H9 (cell line): ENCODE results near the gene ODAD3. TPM values are rescaled to one million over a fixed set of nuclear protein-coding genes. Genes with fewer than 3 reads are reported as not detected.
A peak's percentile ranks its signal among the peaks of the same experiment; 100 is the strongest.

Experiments
- DNase-seq: peaks from one replicate; pipeline ENCODE4 v3.0.0-alpha.2; 2017
- H2AFZ ChIP-seq: one replicate; pipeline ENCODE4 v1.6.1; 2013; ENCODE audit warnings: mild to moderate bottlenecking, low read length, control low read depth, moderate library complexity
- H2AK5ac ChIP-seq: 2 replicates; pipeline ENCODE4 v1.6.1; 2013; ENCODE audit warnings: low read length, control low read depth, mixed read lengths; ENCODE audit not compliant: insufficient read length
- H2BK120ac ChIP-seq: one replicate; pipeline ENCODE4 v1.6.1; 2013; ENCODE audit warnings: low read depth, mild to moderate bottlenecking, low read length, control low read depth, inconsistent platforms; ENCODE audit not compliant: poor library complexity, severe bottlenecking
- H2BK12ac ChIP-seq: 2 replicates; pipeline ENCODE4 v1.6.1; 2013; ENCODE audit warnings: low read length, control low read depth, mixed read lengths, low read depth; ENCODE audit not compliant: insufficient read length
- H2BK15ac ChIP-seq: 2 replicates; pipeline ENCODE4 v1.6.1; 2013; ENCODE audit warnings: low read depth, low read length, control low read depth
- H2BK20ac ChIP-seq: one replicate; pipeline ENCODE4 v1.6.1; 2013; ENCODE audit warnings: low read depth, mild to moderate bottlenecking, low read length, control low read depth, inconsistent platforms; ENCODE audit not compliant: poor library complexity, severe bottlenecking
- H2BK5ac ChIP-seq: 2 replicates; pipeline ENCODE4 v1.6.1; 2013; ENCODE audit warnings: low read length, control low read depth, mixed read lengths; ENCODE audit not compliant: insufficient read length
- H3K14ac ChIP-seq: 2 replicates; pipeline ENCODE4 v1.6.1; 2013; ENCODE audit warnings: low read length, control low read depth; ENCODE audit not compliant: insufficient read depth
- H3K18ac ChIP-seq: 2 replicates; pipeline ENCODE4 v1.6.1; 2013; ENCODE audit warnings: low read depth, mild to moderate bottlenecking, mixed read lengths, low read length, control low read depth; ENCODE audit not compliant: insufficient read length
- H3K23ac ChIP-seq: 2 replicates; pipeline ENCODE4 v1.6.1; 2013; ENCODE audit warnings: low read length, control low read depth, mixed read lengths, low read depth; ENCODE audit not compliant: insufficient read length
- H3K23me2 ChIP-seq: 2 replicates; pipeline ENCODE4 v1.6.1; 2013; ENCODE audit warnings: low read depth, mild to moderate bottlenecking, mixed read lengths, low read length, control low read depth; ENCODE audit not compliant: insufficient read length, poor library complexity, severe bottlenecking
- H3K27ac ChIP-seq: 2 replicates; pipeline ENCODE4 v1.5.1; 2013; ENCODE audit warnings: low read length, control low read depth, mixed read lengths, low read depth; ENCODE audit not compliant: insufficient read length
- H3K27me3 ChIP-seq: 2 replicates; pipeline ENCODE4 v1.6.1; 2013; ENCODE audit warnings: low read length, control low read depth, inconsistent platforms; ENCODE audit not compliant: insufficient read depth
- H3K4ac ChIP-seq: 2 replicates; pipeline ENCODE4 v1.6.1; 2013; ENCODE audit warnings: low read depth, mild to moderate bottlenecking, control low read depth, inconsistent platforms, low read length, moderate library complexity
- H3K4me1 ChIP-seq: 2 replicates; pipeline ENCODE4 v1.6.1; 2013; ENCODE audit warnings: low read length, control low read depth, inconsistent platforms; ENCODE audit not compliant: insufficient read depth
- H3K4me2 ChIP-seq: 2 replicates; pipeline ENCODE4 v1.6.1; 2013; ENCODE audit warnings: low read length, control low read depth, mixed read lengths; ENCODE audit not compliant: insufficient read length, insufficient read depth
- H3K56ac ChIP-seq: 2 replicates; pipeline ENCODE4 v1.6.1; 2013; ENCODE audit warnings: low read depth, mild to moderate bottlenecking, mixed read lengths, low read length, control low read depth; ENCODE audit not compliant: insufficient read length
- H3K79me1 ChIP-seq: 2 replicates; pipeline ENCODE4 v1.6.1; 2013; ENCODE audit warnings: low read depth, mild to moderate bottlenecking, moderate library complexity, low read length, control low read depth, inconsistent platforms; ENCODE audit not compliant: insufficient read depth, poor library complexity, severe bottlenecking
- H3K79me2 ChIP-seq: 2 replicates; pipeline ENCODE4 v1.6.1; 2013; ENCODE audit warnings: low read length, control low read depth, inconsistent platforms; ENCODE audit not compliant: insufficient read depth
- H3K9ac ChIP-seq: 2 replicates; pipeline ENCODE4 v1.6.1; 2013; ENCODE audit warnings: low read length, control low read depth, mixed read lengths; ENCODE audit not compliant: insufficient read length; ENCODE audit errors: extremely low read depth
- H3K9me3 ChIP-seq: one replicate; pipeline ENCODE4 v1.6.1; 2013; ENCODE audit warnings: low read depth, low read length, inconsistent platforms; ENCODE audit not compliant: control insufficient read depth
- H3T11ph ChIP-seq: one replicate; pipeline ENCODE4 v1.6.1; 2013; ENCODE audit warnings: mild to moderate bottlenecking, low read length, control low read depth, inconsistent platforms
- H4K20me1 ChIP-seq: one replicate; pipeline ENCODE4 v1.6.1; 2013; ENCODE audit not compliant: control insufficient read depth, insufficient read length, insufficient read depth
- H4K5ac ChIP-seq: 2 replicates; pipeline ENCODE4 v1.6.1; 2013; ENCODE audit warnings: low read depth, mild to moderate bottlenecking, mixed read lengths, low read length, control low read depth; ENCODE audit not compliant: insufficient read length
- H4K8ac ChIP-seq: replicated peaks from 2 replicates; pipeline ENCODE4 v1.6.1; 2013; ENCODE audit warnings: low read length, control low read depth, mixed read lengths, low read depth; ENCODE audit not compliant: insufficient read length
- H4K91ac ChIP-seq: 2 replicates; pipeline ENCODE4 v1.6.1; 2013; ENCODE audit warnings: low read depth, mild to moderate bottlenecking, moderate library complexity, mixed read lengths, low read length, control low read depth; ENCODE audit not compliant: insufficient read length
- H3K27ac Mint-ChIP-seq, 3 experiments: 2 replicates in 2 of 3; 3 replicates in 1 of 3; pipeline ENCODE4 v1.8.0; 2020 to 2021; ENCODE audit warnings: mixed read lengths in 3 of 3, mild to moderate bottlenecking in 1 of 3, moderate library complexity in 1 of 3
- H3K27me3 Mint-ChIP-seq: 2 replicates; pipeline ENCODE4 v1.8.0; 2021; ENCODE audit warnings: low read depth, mild to moderate bottlenecking, moderate library complexity, mixed read lengths
- H3K36me3 Mint-ChIP-seq, 3 experiments: 2 replicates in 2 of 3; 3 replicates in 1 of 3; pipeline ENCODE4 v1.8.0; 2020 to 2021; ENCODE audit warnings: low read depth in 3 of 3, mixed read lengths in 3 of 3; ENCODE audit not compliant: insufficient read depth in 1 of 3
- H3K4me1 Mint-ChIP-seq, 2 experiments: 2 replicates each; pipeline ENCODE4 v1.8.0; 2020; ENCODE audit warnings: mixed read lengths in 2 of 2
- H3K4me3 Mint-ChIP-seq, 2 experiments: 2 replicates in 1 of 2; 3 replicates in 1 of 2; pipeline ENCODE4 v1.8.0; 2020 to 2021; ENCODE audit warnings: mild to moderate bottlenecking in 2 of 2, mixed read lengths in 2 of 2, moderate library complexity in 1 of 2
- H3K9me3 Mint-ChIP-seq, 2 experiments: 2 replicates in 1 of 2; 3 replicates in 1 of 2; pipeline ENCODE4 v1.8.0; 2020; ENCODE audit warnings: mild to moderate bottlenecking in 2 of 2, mixed read lengths in 2 of 2, moderate library complexity in 1 of 2
- CTCF ChIP-seq: fragments of 200-600 bp; sonication (generic); conservative IDR thresholded peaks from 3 replicates; pipeline ENCODE4 v1.8.0; 2021; ENCODE audit warnings: antibody characterized with exemption, mild to moderate bottlenecking
- WGBS: extraction: QIAGEN DNeasy Blood & Tissue Kit; methylation state at CpG from one replicate; pipeline ENCODE4 v1.1.7; 2013; ENCODE audit warnings: missing lambda C conversion rate, low lambda C conversion rate, mixed read lengths; ENCODE audit not compliant: insufficient read length; ENCODE audit errors: extremely low coverage; 5-methylcytosine and 5-hydroxymethylcytosine counted together
- total RNA-seq: library from RNA; stranded (reverse); gene quantifications from 2 replicates; pipeline ENCODE4 v1.2.1, GENCODE V29; 2021

ODAD3 gene
- total RNA-seq, 1 experiment from 2014 or later: 2.5 TPM

- no peak overlapping the region for H4K91ac ChIP-seq
- no peak overlapping the region for H3K18ac ChIP-seq
- no peak overlapping the region for H3K4ac ChIP-seq
- H2BK12ac ChIP-seq: no peak overlapping the region
- no peak overlapping the region for H2AFZ ChIP-seq
- Mint-ChIP-seq H3K4me3 (no peak overlapping the region), H3K27me3 (no peaks in the 10 kb centered on the region), H3K36me3 (peaks cover 17 to 68% (median 65%) of the 10 kb centered on the region in 3 experiments; a peak in 6 of 7 replicates), H3K9me3 (no peaks in the 10 kb centered on the region), H3K4me1 (peaks cover 0 to 8% of the 10 kb centered on the region in 2 experiments; a peak in 3 of 4 replicates), H3K27ac (no peak overlapping the region)
- no peak overlapping the region for H4K5ac ChIP-seq
- H4K20me1 ChIP-seq: no peaks in the 10 kb centered on the region
- no peak overlapping the region for H3K9ac ChIP-seq
- no peak for TF ChIP-seq CTCF
- H3K4me1 ChIP-seq: no peaks in the 10 kb centered on the region
- H3K27ac ChIP-seq: no peak overlapping the region
- no peak overlapping the region for H2BK120ac ChIP-seq
- WGBS: no CpG with 5 or more reads among the region's 14 CpGs
- H4K8ac ChIP-seq: no peak overlapping the region
- peak; percentile 33 for DNase-seq
- no peaks in the 10 kb centered on the region for H3K27me3 ChIP-seq
- no peaks in the 10 kb centered on the region for H3K23me2 ChIP-seq
- H2AK5ac ChIP-seq: no peak overlapping the region
- H3K9me3 ChIP-seq: no peaks in the 10 kb centered on the region
- H3K4me2 ChIP-seq: no peak overlapping the region
- no peak overlapping the region for H2BK5ac ChIP-seq
- H2BK20ac ChIP-seq: no peak overlapping the region
- H3K56ac ChIP-seq: no peak overlapping the region
- no peak overlapping the region for H3T11ph ChIP-seq
- H3K14ac ChIP-seq: no peak overlapping the region
- H3K79me1 ChIP-seq: peaks cover 4% of the 10 kb centered on the region
- H2BK15ac ChIP-seq: no peak overlapping the region
- no peaks in the 10 kb centered on the region for H3K79me2 ChIP-seq
- no peak overlapping the region for H3K23ac ChIP-seq
These were observed 11.3 kb upstream of the ODAD3 start for GRCh38 chr19:11446271-11446651.
